Measurements from ENCODE around the gene IPO11.

DNA sequence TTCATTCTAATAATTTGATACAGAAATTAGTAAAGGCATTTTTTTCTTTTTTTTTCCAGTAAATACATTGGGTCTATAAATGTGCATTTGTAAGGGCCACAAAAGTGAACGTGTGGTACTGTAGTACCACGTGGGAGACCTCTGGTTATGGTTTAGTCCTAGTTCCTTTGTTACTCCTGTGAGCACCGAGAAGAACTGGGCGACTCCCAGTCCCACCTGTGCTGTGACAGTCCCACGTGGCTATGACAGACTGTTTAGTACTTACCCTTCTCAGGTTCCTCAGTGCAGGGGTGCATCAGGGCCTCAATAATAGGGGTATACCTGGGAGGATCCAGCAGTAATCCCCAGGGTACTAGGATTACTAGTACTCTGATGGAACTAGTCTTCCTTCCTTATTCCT is 215.3 kb downstream of the IPO11 start:
- TF ChIP-seq, protein P1, sequence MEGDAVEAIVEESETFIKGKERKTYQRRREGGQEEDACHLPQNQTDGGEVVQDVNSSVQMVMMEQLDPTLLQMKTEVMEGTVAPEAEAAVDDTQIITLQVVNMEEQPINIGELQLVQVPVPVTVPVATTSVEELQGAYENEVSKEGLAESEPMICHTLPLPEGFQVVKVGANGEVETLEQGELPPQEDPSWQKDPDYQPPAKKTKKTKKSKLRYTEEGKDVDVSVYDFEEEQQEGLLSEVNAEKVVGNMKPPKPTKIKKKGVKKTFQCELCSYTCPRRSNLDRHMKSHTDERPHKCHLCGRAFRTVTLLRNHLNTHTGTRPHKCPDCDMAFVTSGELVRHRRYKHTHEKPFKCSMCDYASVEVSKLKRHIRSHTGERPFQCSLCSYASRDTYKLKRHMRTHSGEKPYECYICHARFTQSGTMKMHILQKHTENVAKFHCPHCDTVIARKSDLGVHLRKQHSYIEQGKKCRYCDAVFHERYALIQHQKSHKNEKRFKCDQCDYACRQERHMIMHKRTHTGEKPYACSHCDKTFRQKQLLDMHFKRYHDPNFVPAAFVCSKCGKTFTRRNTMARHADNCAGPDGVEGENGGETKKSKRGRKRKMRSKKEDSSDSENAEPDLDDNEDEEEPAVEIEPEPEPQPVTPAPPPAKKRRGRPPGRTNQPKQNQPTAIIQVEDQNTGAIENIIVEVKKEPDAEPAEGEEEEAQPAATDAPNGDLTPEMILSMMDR (IDR thresholded peaks at IDR 0.05), result no peak
- TF ChIP-seq POLR2A (IDR thresholded peaks at IDR 0.05) (no peak), EP300 (IDR thresholded peaks at IDR 0.05) (no peak)
